ENCODE measurements around the gene SH3RF3. TPM values are rescaled to one million over a fixed set of nuclear protein-coding genes. Genes with fewer than 3 reads are reported as not detected.

SH3RF3 gene
- total RNA-seq, 1 donor from 2014 or later, result 1.7 TPM

- no peak for DNase-seq
- H3K9me3 Mint-ChIP-seq (ENCODE audit: unreplicated experiment), result peaks cover 3% of the 10 kb centered on the region
- TF ChIP-seq, protein P1, sequence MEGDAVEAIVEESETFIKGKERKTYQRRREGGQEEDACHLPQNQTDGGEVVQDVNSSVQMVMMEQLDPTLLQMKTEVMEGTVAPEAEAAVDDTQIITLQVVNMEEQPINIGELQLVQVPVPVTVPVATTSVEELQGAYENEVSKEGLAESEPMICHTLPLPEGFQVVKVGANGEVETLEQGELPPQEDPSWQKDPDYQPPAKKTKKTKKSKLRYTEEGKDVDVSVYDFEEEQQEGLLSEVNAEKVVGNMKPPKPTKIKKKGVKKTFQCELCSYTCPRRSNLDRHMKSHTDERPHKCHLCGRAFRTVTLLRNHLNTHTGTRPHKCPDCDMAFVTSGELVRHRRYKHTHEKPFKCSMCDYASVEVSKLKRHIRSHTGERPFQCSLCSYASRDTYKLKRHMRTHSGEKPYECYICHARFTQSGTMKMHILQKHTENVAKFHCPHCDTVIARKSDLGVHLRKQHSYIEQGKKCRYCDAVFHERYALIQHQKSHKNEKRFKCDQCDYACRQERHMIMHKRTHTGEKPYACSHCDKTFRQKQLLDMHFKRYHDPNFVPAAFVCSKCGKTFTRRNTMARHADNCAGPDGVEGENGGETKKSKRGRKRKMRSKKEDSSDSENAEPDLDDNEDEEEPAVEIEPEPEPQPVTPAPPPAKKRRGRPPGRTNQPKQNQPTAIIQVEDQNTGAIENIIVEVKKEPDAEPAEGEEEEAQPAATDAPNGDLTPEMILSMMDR (IDR thresholded peaks at IDR 0.05; ENCODE audit: partially characterized antibody, unreplicated experiment), result no peak
- H3K4me3 Mint-ChIP-seq (ENCODE audit: unreplicated experiment), result no peak overlapping the region
- H3K36me3 Mint-ChIP-seq (ENCODE audit: unreplicated experiment), result no peaks in the 10 kb centered on the region
- peaks cover 4% of the 10 kb centered on the region for H3K27me3 Mint-ChIP-seq (ENCODE audit: unreplicated experiment)
- peaks cover 10% of the 10 kb centered on the region for H3K4me1 Mint-ChIP-seq (ENCODE audit: low read depth, unreplicated experiment)
- no peak overlapping the region for H3K27ac Mint-ChIP-seq (ENCODE audit: unreplicated experiment)
Measured at GRCh38 chr2:109282865-109283264, 153.9 kb downstream of the SH3RF3 start.

GRCh38 chr2:109284826-109285225, 155.8 kb downstream of the SH3RF3 start:
- TF ChIP-seq, protein P1 (IDR thresholded peaks at IDR 0.05; ENCODE audit: partially characterized antibody, unreplicated experiment), result no peak
- H3K27me3 Mint-ChIP-seq (ENCODE audit: unreplicated experiment), result peaks cover 2% of the 10 kb centered on the region
- no peaks in the 10 kb centered on the region for H3K36me3 Mint-ChIP-seq (ENCODE audit: unreplicated experiment)
- H3K9me3 Mint-ChIP-seq (ENCODE audit: unreplicated experiment), result peaks cover 3% of the 10 kb centered on the region
- H3K4me1 Mint-ChIP-seq (ENCODE audit: low read depth, unreplicated experiment), result peaks cover 12% of the 10 kb centered on the region
- DNase-seq, result no peak
- H3K4me3 Mint-ChIP-seq (ENCODE audit: unreplicated experiment), result no peak overlapping the region
- H3K27ac Mint-ChIP-seq (ENCODE audit: unreplicated experiment), result no peak overlapping the region

DNA sequence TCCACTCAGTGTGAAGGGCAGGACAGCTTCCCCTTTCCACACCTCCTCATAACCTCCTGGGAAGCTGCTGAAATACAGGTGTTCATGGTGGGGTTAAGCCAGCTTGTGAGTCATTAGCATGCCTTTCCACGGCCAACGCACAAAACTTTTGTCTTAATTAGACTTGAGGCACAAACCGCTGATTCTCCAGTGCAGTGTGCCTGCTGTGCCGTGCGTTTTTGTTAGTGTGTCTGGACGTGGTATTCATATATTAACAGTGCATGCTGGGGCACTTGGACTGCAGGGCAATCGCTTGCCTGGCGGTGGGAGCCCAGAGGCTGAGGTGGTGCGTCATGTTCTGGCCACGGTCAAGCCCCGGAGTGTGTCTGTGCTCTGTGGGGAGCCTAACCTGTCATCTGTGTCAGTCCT, 156.2 kb downstream of the SH3RF3 start:
- peaks cover 2% of the 10 kb centered on the region for H3K27me3 Mint-ChIP-seq (ENCODE audit: unreplicated experiment)
- H3K9me3 Mint-ChIP-seq (ENCODE audit: unreplicated experiment), result peaks cover 3% of the 10 kb centered on the region
- no peaks in the 10 kb centered on the region for H3K36me3 Mint-ChIP-seq (ENCODE audit: unreplicated experiment)
- H3K4me3 Mint-ChIP-seq (ENCODE audit: unreplicated experiment), result no peak overlapping the region
- peaks cover 12% of the 10 kb centered on the region for H3K4me1 Mint-ChIP-seq (ENCODE audit: low read depth, unreplicated experiment)
- DNase-seq, result no peak
- TF ChIP-seq, protein P1 (IDR thresholded peaks at IDR 0.05; ENCODE audit: partially characterized antibody, unreplicated experiment), result no peak
- H3K27ac Mint-ChIP-seq (ENCODE audit: unreplicated experiment), result no peak overlapping the region

GRCh38 chr2:109287413-109287812, 158.4 kb downstream of the SH3RF3 start:
- peaks cover 12% of the 10 kb centered on the region for H3K4me1 Mint-ChIP-seq (ENCODE audit: low read depth, unreplicated experiment)

DNA sequence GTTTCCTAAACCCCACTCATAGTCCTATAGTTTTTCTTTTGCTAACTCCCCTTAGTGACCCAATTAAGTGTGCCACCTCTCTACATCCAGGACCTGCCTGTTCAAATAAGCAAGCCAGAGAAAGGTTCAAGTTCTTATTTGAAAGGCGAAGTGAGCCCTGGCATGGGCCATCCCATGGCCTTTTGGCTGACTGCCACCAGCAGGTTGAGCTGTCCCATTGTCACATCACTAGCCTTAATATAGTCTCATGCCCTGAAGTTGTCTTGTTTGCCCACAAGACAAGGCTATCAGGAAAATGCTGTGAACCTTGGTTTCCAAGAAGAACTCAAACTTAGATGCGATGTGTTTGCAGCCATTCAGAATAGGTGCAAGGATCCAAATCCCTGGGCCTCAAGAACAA, 158.8 kb downstream of the SH3RF3 start:
- TF ChIP-seq, protein P1 (IDR thresholded peaks at IDR 0.05; ENCODE audit: partially characterized antibody, unreplicated experiment), result no peak
- Mint-ChIP-seq H3K36me3 (ENCODE audit: unreplicated experiment) (no peaks in the 10 kb centered on the region), H3K9me3 (ENCODE audit: unreplicated experiment) (no peaks in the 10 kb centered on the region), H3K4me1 (ENCODE audit: low read depth, unreplicated experiment) (peaks cover 12% of the 10 kb centered on the region), H3K27ac (ENCODE audit: unreplicated experiment) (no peak overlapping the region), H3K4me3 (ENCODE audit: unreplicated experiment) (no peak overlapping the region), H3K27me3 (ENCODE audit: unreplicated experiment) (no peaks in the 10 kb centered on the region)
- DNase-seq, result no peak

More at GRCh38 chr2:109287413-109287812, 158.4 kb downstream of the SH3RF3 start:
- TF ChIP-seq, protein P1 (IDR thresholded peaks at IDR 0.05; ENCODE audit: partially characterized antibody, unreplicated experiment), result no peak
- Mint-ChIP-seq H3K36me3 (ENCODE audit: unreplicated experiment) (no peaks in the 10 kb centered on the region), H3K27ac (ENCODE audit: unreplicated experiment) (no peak overlapping the region), H3K27me3 (ENCODE audit: unreplicated experiment) (no peaks in the 10 kb centered on the region), H3K4me3 (ENCODE audit: unreplicated experiment) (no peak overlapping the region), H3K9me3 (ENCODE audit: unreplicated experiment) (no peaks in the 10 kb centered on the region)
- no peak for DNase-seq

Data from glutamatergic neuron (in vitro differentiated cells).